ENCODE data around the gene GNAQ. TPM values are rescaled to one million over a fixed set of nuclear protein-coding genes. Genes with fewer than 3 reads are reported as not detected.

GNAQ gene
- total and polyA plus RNA-seq, 2 of the 13 experiments (the other 11 are each of a cell fraction or from before 2014, with no cell fraction given), result 16.5 to 17.7 TPM

DNA sequence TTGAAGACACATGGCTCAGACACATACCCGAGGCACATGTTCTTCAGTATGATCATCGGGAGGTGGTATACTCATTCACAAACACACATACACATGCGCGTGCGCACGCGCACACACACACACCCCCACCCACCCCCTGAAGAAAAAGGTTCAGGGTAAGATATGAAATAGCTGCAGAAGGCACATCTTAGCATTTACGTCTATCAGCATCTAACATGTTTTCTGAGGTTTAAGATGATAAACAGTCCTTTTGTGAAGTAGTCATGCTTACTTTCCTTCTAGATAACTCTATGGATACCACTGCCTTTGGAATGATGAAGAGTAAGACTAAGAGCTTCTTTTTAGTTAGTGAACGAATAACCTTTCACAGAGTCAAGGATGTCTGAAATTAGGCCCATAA lies 278.4 kb downstream of the GNAQ start (continued):
- TF ChIP-seq, protein P1, sequence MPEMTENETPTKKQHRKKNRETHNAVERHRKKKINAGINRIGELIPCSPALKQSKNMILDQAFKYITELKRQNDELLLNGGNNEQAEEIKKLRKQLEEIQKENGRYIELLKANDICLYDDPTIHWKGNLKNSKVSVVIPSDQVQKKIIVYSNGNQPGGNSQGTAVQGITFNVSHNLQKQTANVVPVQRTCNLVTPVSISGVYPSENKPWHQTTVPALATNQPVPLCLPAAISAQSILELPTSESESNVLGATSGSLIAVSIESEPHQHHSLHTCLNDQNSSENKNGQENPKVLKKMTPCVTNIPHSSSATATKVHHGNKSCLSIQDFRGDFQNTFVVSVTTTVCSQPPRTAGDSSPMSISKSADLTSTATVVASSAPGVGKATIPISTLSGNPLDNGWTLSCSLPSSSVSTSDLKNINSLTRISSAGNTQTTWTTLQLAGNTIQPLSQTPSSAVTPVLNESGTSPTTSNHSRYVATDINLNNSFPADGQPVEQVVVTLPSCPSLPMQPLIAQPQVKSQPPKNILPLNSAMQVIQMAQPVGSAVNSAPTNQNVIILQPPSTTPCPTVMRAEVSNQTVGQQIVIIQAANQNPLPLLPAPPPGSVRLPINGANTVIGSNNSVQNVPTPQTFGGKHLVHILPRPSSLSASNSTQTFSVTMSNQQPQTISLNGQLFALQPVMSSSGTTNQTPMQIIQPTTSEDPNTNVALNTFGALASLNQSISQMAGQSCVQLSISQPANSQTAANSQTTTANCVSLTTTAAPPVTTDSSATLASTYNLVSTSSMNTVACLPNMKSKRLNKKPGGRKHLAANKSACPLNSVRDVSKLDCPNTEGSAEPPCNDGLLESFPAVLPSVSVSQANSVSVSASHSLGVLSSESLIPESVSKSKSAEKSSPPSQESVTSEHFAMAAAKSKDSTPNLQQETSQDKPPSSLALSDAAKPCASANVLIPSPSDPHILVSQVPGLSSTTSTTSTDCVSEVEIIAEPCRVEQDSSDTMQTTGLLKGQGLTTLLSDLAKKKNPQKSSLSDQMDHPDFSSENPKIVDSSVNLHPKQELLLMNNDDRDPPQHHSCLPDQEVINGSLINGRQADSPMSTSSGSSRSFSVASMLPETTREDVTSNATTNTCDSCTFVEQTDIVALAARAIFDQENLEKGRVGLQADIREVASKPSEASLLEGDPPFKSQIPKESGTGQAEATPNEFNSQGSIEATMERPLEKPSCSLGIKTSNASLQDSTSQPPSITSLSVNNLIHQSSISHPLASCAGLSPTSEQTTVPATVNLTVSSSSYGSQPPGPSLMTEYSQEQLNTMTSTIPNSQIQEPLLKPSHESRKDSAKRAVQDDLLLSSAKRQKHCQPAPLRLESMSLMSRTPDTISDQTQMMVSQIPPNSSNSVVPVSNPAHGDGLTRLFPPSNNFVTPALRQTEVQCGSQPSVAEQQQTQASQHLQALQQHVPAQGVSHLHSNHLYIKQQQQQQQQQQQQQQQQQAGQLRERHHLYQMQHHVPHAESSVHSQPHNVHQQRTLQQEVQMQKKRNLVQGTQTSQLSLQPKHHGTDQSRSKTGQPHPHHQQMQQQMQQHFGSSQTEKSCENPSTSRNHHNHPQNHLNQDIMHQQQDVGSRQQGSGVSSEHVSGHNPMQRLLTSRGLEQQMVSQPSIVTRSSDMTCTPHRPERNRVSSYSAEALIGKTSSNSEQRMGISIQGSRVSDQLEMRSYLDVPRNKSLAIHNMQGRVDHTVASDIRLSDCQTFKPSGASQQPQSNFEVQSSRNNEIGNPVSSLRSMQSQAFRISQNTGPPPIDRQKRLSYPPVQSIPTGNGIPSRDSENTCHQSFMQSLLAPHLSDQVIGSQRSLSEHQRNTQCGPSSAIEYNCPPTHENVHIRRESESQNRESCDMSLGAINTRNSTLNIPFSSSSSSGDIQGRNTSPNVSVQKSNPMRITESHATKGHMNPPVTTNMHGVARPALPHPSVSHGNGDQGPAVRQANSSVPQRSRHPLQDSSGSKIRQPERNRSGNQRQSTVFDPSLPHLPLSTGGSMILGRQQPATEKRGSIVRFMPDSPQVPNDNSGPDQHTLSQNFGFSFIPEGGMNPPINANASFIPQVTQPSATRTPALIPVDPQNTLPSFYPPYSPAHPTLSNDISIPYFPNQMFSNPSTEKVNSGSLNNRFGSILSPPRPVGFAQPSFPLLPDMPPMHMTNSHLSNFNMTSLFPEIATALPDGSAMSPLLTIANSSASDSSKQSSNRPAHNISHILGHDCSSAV (CRISPR knock-in tag; IDR thresholded peaks at IDR 0.05; ENCODE audit: borderline replicate concordance), result no peak
- TF ChIP-seq, protein P2, sequence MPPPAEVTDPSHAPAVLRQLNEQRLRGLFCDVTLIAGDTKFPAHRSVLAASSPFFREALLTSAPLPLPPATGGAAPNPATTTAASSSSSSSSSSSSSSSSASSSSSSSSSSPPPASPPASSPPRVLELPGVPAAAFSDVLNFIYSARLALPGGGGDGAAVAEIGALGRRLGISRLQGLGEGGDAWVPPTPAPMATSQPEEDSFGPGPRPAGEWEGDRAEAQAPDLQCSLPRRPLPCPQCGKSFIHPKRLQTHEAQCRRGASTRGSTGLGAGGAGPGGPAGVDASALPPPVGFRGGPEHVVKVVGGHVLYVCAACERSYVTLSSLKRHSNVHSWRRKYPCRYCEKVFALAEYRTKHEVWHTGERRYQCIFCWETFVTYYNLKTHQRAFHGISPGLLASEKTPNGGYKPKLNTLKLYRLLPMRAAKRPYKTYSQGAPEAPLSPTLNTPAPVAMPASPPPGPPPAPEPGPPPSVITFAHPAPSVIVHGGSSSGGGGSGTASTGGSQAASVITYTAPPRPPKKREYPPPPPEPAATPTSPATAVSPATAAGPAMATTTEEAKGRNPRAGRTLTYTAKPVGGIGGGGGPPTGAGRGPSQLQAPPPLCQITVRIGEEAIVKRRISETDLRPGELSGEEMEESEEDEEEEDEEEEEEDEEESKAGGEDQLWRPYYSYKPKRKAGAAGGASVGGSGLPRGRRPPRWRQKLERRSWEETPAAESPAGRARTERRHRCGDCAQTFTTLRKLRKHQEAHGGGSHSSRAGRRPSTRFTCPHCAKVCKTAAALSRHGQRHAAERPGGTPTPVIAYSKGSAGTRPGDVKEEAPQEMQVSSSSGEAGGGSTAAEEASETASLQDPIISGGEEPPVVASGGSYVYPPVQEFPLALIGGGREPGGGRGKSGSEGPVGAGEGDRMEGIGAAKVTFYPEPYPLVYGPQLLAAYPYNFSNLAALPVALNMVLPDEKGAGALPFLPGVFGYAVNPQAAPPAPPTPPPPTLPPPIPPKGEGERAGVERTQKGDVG (CRISPR knock-in tag; IDR thresholded peaks at IDR 0.05; ENCODE audit: borderline replicate concordance), result no peak
- TF ChIP-seq ZNF598 (CRISPR knock-in tag; IDR thresholded peaks at IDR 0.05; ENCODE audit: borderline replicate concordance) (no peak), YEATS2 (CRISPR knock-in tag; IDR thresholded peaks at IDR 0.05; ENCODE audit: borderline replicate concordance) (no peak), SNAI1 (CRISPR knock-in tag; IDR thresholded peaks at IDR 0.05; ENCODE audit: borderline replicate concordance) (no peak), ZNF773 (CRISPR knock-in tag; IDR thresholded peaks at IDR 0.05; ENCODE audit: borderline replicate concordance) (no peak)
- TF ChIP-seq, protein P3, sequence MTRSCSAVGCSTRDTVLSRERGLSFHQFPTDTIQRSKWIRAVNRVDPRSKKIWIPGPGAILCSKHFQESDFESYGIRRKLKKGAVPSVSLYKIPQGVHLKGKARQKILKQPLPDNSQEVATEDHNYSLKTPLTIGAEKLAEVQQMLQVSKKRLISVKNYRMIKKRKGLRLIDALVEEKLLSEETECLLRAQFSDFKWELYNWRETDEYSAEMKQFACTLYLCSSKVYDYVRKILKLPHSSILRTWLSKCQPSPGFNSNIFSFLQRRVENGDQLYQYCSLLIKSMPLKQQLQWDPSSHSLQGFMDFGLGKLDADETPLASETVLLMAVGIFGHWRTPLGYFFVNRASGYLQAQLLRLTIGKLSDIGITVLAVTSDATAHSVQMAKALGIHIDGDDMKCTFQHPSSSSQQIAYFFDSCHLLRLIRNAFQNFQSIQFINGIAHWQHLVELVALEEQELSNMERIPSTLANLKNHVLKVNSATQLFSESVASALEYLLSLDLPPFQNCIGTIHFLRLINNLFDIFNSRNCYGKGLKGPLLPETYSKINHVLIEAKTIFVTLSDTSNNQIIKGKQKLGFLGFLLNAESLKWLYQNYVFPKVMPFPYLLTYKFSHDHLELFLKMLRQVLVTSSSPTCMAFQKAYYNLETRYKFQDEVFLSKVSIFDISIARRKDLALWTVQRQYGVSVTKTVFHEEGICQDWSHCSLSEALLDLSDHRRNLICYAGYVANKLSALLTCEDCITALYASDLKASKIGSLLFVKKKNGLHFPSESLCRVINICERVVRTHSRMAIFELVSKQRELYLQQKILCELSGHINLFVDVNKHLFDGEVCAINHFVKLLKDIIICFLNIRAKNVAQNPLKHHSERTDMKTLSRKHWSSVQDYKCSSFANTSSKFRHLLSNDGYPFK (CRISPR knock-in tag; IDR thresholded peaks at IDR 0.05; ENCODE audit: borderline replicate concordance), result no peak

All from HepG2 (cell line).